Astrocyte (in vitro differentiated cells and primary cell): ENCODE results near the gene NRG2. TPM values are rescaled to one million over a fixed set of nuclear protein-coding genes. Genes with fewer than 3 reads are reported as not detected.
A peak's percentile ranks its signal among the peaks of the same experiment; 100 is the strongest.

ENCODE experiments used
- DNase-seq: peaks from one replicate; pipeline ENCODE4 v3.0.0-alpha.2; 2010; ENCODE audit warnings: low read depth
- FAIRE-seq: peaks from 2 replicates; lab custom pipeline; 2011; peaks lifted over from hg19 to GRCh38; lab: Jason Lieb, UNC
- H2AFZ ChIP-seq: 2 replicates; pipeline ENCODE4 v1.6.0; 2012; ENCODE audit warnings: low read depth, low read length, inconsistent platforms
- H3K27ac ChIP-seq: 2 replicates; pipeline ENCODE4 v1.5.1; 2011; ENCODE audit warnings: low read depth, low read length, inconsistent platforms
- H3K27me3 ChIP-seq: 2 replicates; pipeline ENCODE4 v1.6.0; 2011; ENCODE audit warnings: low read length, inconsistent platforms; ENCODE audit not compliant: insufficient read depth
- H3K36me3 ChIP-seq: 2 replicates; pipeline ENCODE4 v1.5.1; 2011; ENCODE audit warnings: low read length, inconsistent platforms; ENCODE audit not compliant: insufficient read depth
- H3K4me1 ChIP-seq: 2 replicates; pipeline ENCODE4 v1.5.1; 2011; ENCODE audit warnings: low read length, inconsistent platforms; ENCODE audit not compliant: insufficient read depth
- H3K4me2 ChIP-seq: 2 replicates; pipeline ENCODE4 v1.6.0; 2012; ENCODE audit warnings: low read length, inconsistent platforms
- H3K4me3 ChIP-seq: 2 replicates; pipeline ENCODE4 v1.5.1; 2011; ENCODE audit warnings: low read depth, mild to moderate bottlenecking, low read length, inconsistent platforms; ENCODE audit not compliant: insufficient read depth
- H3K79me2 ChIP-seq: 2 replicates; pipeline ENCODE4 v1.6.0; 2012; ENCODE audit warnings: mild to moderate bottlenecking, low read length, inconsistent platforms; ENCODE audit not compliant: insufficient read depth
- H3K9ac ChIP-seq: 2 replicates; pipeline ENCODE4 v1.6.0; 2012; ENCODE audit warnings: mild to moderate bottlenecking, low read length, inconsistent platforms
- H3K9me3 ChIP-seq: 2 replicates; pipeline ENCODE4 v1.5.1; 2012; ENCODE audit warnings: low read depth, mild to moderate bottlenecking, low read length, inconsistent platforms; ENCODE audit not compliant: insufficient read depth
- H4K20me1 ChIP-seq: 2 replicates; pipeline ENCODE4 v1.6.0; 2012; ENCODE audit warnings: low read length, inconsistent platforms; ENCODE audit not compliant: insufficient read depth
- H3K27ac Mint-ChIP-seq: one replicate; pipeline ENCODE4 v1.8.0; 2021; ENCODE audit warnings: mild to moderate bottlenecking, mixed read lengths; ENCODE audit not compliant: unreplicated experiment
- H3K27me3 Mint-ChIP-seq: one replicate; pipeline ENCODE4 v1.8.0; 2021; ENCODE audit warnings: low read depth, mixed read lengths; ENCODE audit not compliant: unreplicated experiment
- H3K36me3 Mint-ChIP-seq: one replicate; pipeline ENCODE4 v1.8.0; 2021; ENCODE audit warnings: low read depth, mixed read lengths; ENCODE audit not compliant: unreplicated experiment
- H3K4me1 Mint-ChIP-seq: one replicate; pipeline ENCODE4 v1.8.0; 2021; ENCODE audit warnings: low read depth, mixed read lengths; ENCODE audit not compliant: unreplicated experiment
- H3K4me3 Mint-ChIP-seq: one replicate; pipeline ENCODE4 v1.8.0; 2021; ENCODE audit warnings: mild to moderate bottlenecking, moderate library complexity, mixed read lengths; ENCODE audit not compliant: unreplicated experiment
- H3K9me3 Mint-ChIP-seq: one replicate; pipeline ENCODE4 v1.8.0; 2021; ENCODE audit warnings: mild to moderate bottlenecking, mixed read lengths; ENCODE audit not compliant: unreplicated experiment
- CTCF ChIP-seq: IDR thresholded peaks from 2 replicates; pipeline ENCODE4 v1.5.1; 2011; ENCODE audit warnings: low read depth, mild to moderate bottlenecking, inconsistent platforms, low read length, moderate library complexity; ENCODE audit not compliant: insufficient read depth
- EZH2 ChIP-seq: IDR thresholded peaks from 2 replicates; pipeline ENCODE4 v1.6.1; 2012; ENCODE audit warnings: mild to moderate bottlenecking, low read length, inconsistent platforms; ENCODE audit not compliant: insufficient read depth
- total RNA-seq: library from RNA; stranded (reverse); gene quantifications from 2 replicates; pipeline ENCODE4 v1.2.1, GENCODE V29; 2021

NRG2 gene
- total RNA-seq, 1 donor from 2014 or later = 0.54 TPM

GRCh38 chr5:140049205-140049604 lies 6.1 kb upstream of the NRG2 start:
- Mint-ChIP-seq H3K9me3 (no peaks in the 10 kb centered on the region), H3K36me3 (no peaks in the 10 kb centered on the region), H3K4me3 (no peak overlapping the region), H3K27me3 (peaks cover 29% of the 10 kb centered on the region), H3K27ac (no peak overlapping the region), H3K4me1 (no peaks in the 10 kb centered on the region)
- Histone ChIP-seq H3K9me3 (no peaks in the 10 kb centered on the region), H4K20me1 (no peaks in the 10 kb centered on the region), H2AFZ (no peak overlapping the region), H3K36me3 (no peaks in the 10 kb centered on the region), H3K27ac (no peak overlapping the region), H3K4me1 (no peaks in the 10 kb centered on the region), H3K9ac (no peak overlapping the region), H3K4me2 (no peak overlapping the region), H3K4me3 (no peak overlapping the region), H3K79me2 (no peaks in the 10 kb centered on the region), H3K27me3 (peaks cover 9% of the 10 kb centered on the region)
- no peak for FAIRE-seq
- TF ChIP-seq CTCF = no peak
- TF ChIP-seq EZH2 = no peak
- DNase-seq = no peak

- H3K27ac Mint-ChIP-seq = no peak overlapping the region
- peak overlapping the region; percentile 89 for H3K4me2 ChIP-seq
- H2AFZ ChIP-seq = no peak overlapping the region
- H3K4me3 Mint-ChIP-seq = peak overlapping the region; percentile 80
- DNase-seq (no peak), FAIRE-seq (no peak)
- H3K36me3 Mint-ChIP-seq = no peaks in the 10 kb centered on the region
- peaks cover 47% of the 10 kb centered on the region for H3K27me3 Mint-ChIP-seq
- H4K20me1 ChIP-seq = no peaks in the 10 kb centered on the region
- H3K27ac ChIP-seq = no peak overlapping the region
- peaks cover 14% of the 10 kb centered on the region for H3K4me1 ChIP-seq
- peaks cover 9% of the 10 kb centered on the region for H3K27me3 ChIP-seq
- H3K79me2 ChIP-seq = no peaks in the 10 kb centered on the region
- H3K4me1 Mint-ChIP-seq = peaks cover 2% of the 10 kb centered on the region
- H3K9me3 ChIP-seq = no peaks in the 10 kb centered on the region
- H3K4me3 ChIP-seq = no peak overlapping the region
- H3K9ac ChIP-seq = no peak overlapping the region
- H3K36me3 ChIP-seq = no peaks in the 10 kb centered on the region
- H3K9me3 Mint-ChIP-seq = no peaks in the 10 kb centered on the region
- no peak for TF ChIP-seq EZH2
- TF ChIP-seq CTCF = no peak
These were observed 942 bp upstream of the NRG2 start for GRCh38 chr5:140044041-140044440.

GRCh38 chr5:140043508-140043872 lies 391 bp upstream of the NRG2 start:
- no peak overlapping the region for H3K27ac ChIP-seq
- H3K4me1 ChIP-seq = peaks cover 14% of the 10 kb centered on the region
- H3K9me3 Mint-ChIP-seq = no peaks in the 10 kb centered on the region
- peaks cover 47% of the 10 kb centered on the region for H3K27me3 Mint-ChIP-seq
- no peaks in the 10 kb centered on the region for H3K36me3 Mint-ChIP-seq
- no peaks in the 10 kb centered on the region for H3K36me3 ChIP-seq
- DNase-seq (no peak), FAIRE-seq (no peak)
- H3K4me1 Mint-ChIP-seq = peaks cover 2% of the 10 kb centered on the region
- H2AFZ ChIP-seq = peak overlapping the region; percentile 92
- peaks cover 9% of the 10 kb centered on the region for H3K27me3 ChIP-seq
- peak overlapping the region; percentile 24 for H3K9ac ChIP-seq
- H3K9me3 ChIP-seq = no peaks in the 10 kb centered on the region
- no peaks in the 10 kb centered on the region for H3K79me2 ChIP-seq
- H3K4me3 Mint-ChIP-seq = peak overlapping the region; percentile 80
- peak overlapping the region; percentile 89 for H3K4me2 ChIP-seq
- peak overlapping the region; percentile 59 for H3K4me3 ChIP-seq
- no peaks in the 10 kb centered on the region for H4K20me1 ChIP-seq
- TF ChIP-seq CTCF (no peak), EZH2 (no peak)
- no peak overlapping the region for H3K27ac Mint-ChIP-seq
